HG03520 (cell line): ENCODE results near the gene RASGRP4.

ENCODE experiments used
- ATAC-seq: cut with Tn5 transposase; IDR thresholded peaks from one replicate; pipeline ENCODE4 v1.9.1; 2021; ENCODE audit warnings: mild to moderate bottlenecking, moderate library complexity; ENCODE audit not compliant: unreplicated experiment

The RASGRP4 gene

GRCh38 chr19:38391911-38392464 lies 34.0 kb downstream of the RASGRP4 start:
- ATAC-seq = no peak

- no peak for ATAC-seq
Observed at GRCh38 chr19:38389957-38390924, 35.8 kb downstream of the RASGRP4 start.

GRCh38 chr19:38389101-38389925 lies 36.7 kb downstream of the RASGRP4 start:
- no peak for ATAC-seq

- ATAC-seq = no peak
Observed at GRCh38 chr19:38388349-38389100, 37.5 kb downstream of the RASGRP4 start, which contains the start of gene SPRED3. TSS of gene SPRED3 (plus strand) at chr19:38388697. CDS start at chr19:38390303, 1,606 bp downstream.

GRCh38 chr19:38387550-38388348 lies 38.3 kb downstream of the RASGRP4 start, which contains the start of gene GGN:
TSS of gene GGN (minus strand) at chr19:38388034. CDS start at chr19:38387261, 773 bp downstream.
- no peak for ATAC-seq

GRCh38 chr19:38386971-38387549 lies 39.0 kb downstream of the RASGRP4 start:
- no peak for ATAC-seq

- no peak for ATAC-seq
Observed at GRCh38 chr19:38386300-38386970, 39.6 kb downstream of the RASGRP4 start.

- no peak for ATAC-seq
Observed at GRCh38 chr19:38385804-38386257, 40.2 kb downstream of the RASGRP4 start.

- ATAC-seq = no peak
Observed at GRCh38 chr19:38385057-38385803, 40.8 kb downstream of the RASGRP4 start.

- ATAC-seq = no peak
Observed at GRCh38 chr19:38384209-38385027, 41.6 kb downstream of the RASGRP4 start.

- no peak for ATAC-seq
Observed at GRCh38 chr19:38383743-38384142, 42.3 kb downstream of the RASGRP4 start.

- no peak for ATAC-seq
Observed at GRCh38 chr19:38383184-38383583, 42.8 kb downstream of the RASGRP4 start.

GRCh38 chr19:38381138-38381537 lies 44.9 kb downstream of the RASGRP4 start:
- no peak for ATAC-seq

GRCh38 chr19:38378866-38379265 lies 47.2 kb downstream of the RASGRP4 start:
- no peak for ATAC-seq

- no peak for ATAC-seq
Observed at GRCh38 chr19:38377052-38377451, 49.0 kb downstream of the RASGRP4 start.

GRCh38 chr19:38376576-38376975 lies 49.4 kb downstream of the RASGRP4 start:
- ATAC-seq = no peak

GRCh38 chr19:38375748-38376147 lies 50.3 kb downstream of the RASGRP4 start:
- ATAC-seq = no peak
